ENCODE results near the gene MGP.

MGP gene

DNA sequence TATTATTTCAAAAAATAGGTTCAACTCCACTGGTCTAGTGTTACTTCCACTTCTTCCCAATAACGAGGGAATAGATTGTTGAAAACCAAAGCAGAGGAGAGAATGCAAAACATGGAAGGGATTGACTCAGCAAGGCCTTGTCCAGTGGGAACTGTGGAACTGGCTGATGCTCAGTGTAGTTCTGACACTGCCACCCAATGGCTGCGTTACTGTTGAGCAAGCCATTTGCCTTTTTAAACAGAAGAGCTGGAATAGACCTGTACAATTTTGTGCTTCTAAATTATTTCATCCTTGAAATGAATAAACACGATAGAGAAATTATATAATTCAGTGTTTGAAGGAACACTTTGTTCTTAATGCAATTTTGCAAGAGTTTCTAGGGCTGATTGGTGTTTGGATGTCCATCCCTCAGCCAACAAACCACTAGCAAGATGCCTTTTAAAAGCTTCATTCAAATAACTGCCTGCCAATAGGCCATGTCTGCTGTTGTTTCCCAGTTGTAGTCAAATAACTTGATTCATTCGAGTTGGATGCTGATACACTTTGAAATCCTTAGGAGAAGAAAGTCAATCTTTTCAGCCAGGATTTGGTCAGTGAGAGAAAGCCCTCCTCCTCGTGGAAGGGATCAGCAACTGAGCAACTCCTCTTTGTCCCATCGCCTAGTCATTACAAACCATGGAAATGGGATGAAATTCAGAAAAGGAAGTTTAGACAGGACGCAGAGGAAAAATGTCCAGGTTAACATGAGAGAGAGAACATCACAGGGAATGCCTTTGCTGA, 7.3 kb upstream of the MGP start:
- no peak for DNase-seq (ENCODE audit: low spot score in 2 of 2)
- in situ Hi-C loops (cut with MboI; ENCODE audit: low sequenced_read_pairs) = no loop called here
- H3K27me3 ChIP-seq (ENCODE audit: low read depth) = no peaks in the 10 kb centered on the region
- no peaks in the 10 kb centered on the region for H3K4me1 ChIP-seq
- H3K36me3 ChIP-seq (replicated peaks) = no peaks in the 10 kb centered on the region
- H3K9me3 ChIP-seq = no peaks in the 10 kb centered on the region
- no peak overlapping the region for H3K4me3 ChIP-seq

DNA sequence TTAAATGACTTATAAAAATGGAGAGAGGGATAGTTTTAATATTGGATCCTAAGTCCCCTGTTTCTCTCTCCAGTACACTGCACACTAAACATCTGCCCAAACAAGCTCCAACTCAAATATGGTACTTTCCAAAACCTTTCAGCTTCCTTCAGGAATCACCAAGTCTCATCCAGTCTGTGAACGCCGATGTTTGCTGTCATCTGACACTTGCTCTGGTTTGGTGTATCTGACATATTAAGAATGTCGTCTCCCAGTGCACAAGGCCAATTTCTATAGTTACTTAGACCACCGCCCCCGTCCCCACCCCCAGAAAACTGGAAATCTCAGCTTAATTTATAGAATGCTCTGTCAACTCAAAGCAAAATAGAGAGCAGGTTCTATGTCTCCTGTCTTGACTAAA, 5.0 kb upstream of the MGP start:
- no peaks in the 10 kb centered on the region for H3K27me3 ChIP-seq (ENCODE audit: low read depth)
- H3K9me3 ChIP-seq = no peaks in the 10 kb centered on the region
- DNase-seq (ENCODE audit: low spot score in 2 of 2) = no peak
- no peak overlapping the region for H3K4me3 ChIP-seq
- in situ Hi-C loops (cut with MboI; ENCODE audit: low sequenced_read_pairs) = no loop called here
- H3K4me1 ChIP-seq = no peaks in the 10 kb centered on the region
- no peaks in the 10 kb centered on the region for H3K36me3 ChIP-seq (replicated peaks)

DNA sequence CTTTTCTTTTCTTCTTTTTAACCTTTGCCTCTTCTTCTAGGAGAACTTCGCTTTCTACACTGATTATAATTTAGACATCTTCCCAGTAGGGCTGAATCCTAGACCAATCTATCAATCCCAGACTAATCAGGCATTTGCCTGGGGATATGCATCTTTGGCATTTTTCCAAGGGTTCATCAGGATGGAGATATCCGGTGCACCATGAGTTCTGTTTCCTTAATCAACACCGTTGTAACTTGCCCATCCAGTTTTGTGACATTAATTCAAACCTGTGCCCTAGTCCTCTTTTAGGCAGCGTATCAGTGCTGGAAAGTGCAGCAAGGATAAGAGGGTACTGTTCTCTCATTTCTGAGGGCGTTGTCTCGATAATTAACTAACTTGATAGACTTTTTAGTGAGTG, 617 bp upstream of the MGP start:
- H3K4me1 ChIP-seq = no peaks in the 10 kb centered on the region
- no peak for DNase-seq (ENCODE audit: low spot score in 2 of 2)
- H3K27me3 ChIP-seq (ENCODE audit: low read depth) = no peaks in the 10 kb centered on the region
- H3K36me3 ChIP-seq (replicated peaks) = no peaks in the 10 kb centered on the region
- H3K4me3 ChIP-seq = no peak overlapping the region
- in situ Hi-C loops (cut with MboI; ENCODE audit: low sequenced_read_pairs) = no loop called here
- no peaks in the 10 kb centered on the region for H3K9me3 ChIP-seq

DNA sequence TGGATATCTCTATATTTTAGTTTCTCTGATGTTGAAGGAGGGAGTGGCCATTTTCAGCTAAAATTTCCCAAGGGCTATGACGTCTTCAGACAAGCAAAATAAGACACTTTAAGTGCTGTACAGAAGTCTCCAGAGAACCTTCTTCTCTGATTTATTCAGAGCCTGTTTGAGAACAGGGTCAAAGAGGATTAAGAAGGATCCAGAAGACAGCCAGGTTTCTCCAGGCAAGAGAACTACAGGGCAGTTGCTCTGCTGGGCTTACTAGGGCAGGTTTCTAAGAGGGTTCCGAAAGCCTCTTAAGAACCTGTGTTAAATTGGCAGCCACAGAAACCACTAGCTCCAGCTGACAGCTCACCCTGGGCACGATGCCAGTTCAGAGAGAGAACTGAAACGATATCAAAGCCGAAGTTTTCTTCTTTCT, 1.2 kb downstream of the MGP start:
- no peak for DNase-seq (ENCODE audit: low spot score in 2 of 2)
- H3K36me3 ChIP-seq (replicated peaks) = no peaks in the 10 kb centered on the region
- no peak overlapping the region for H3K4me3 ChIP-seq
- no peaks in the 10 kb centered on the region for H3K27me3 ChIP-seq (ENCODE audit: low read depth)
- H3K4me1 ChIP-seq = no peaks in the 10 kb centered on the region
- in situ Hi-C loops (cut with MboI; ENCODE audit: low sequenced_read_pairs) = no loop called here
- H3K9me3 ChIP-seq = no peaks in the 10 kb centered on the region

DNA sequence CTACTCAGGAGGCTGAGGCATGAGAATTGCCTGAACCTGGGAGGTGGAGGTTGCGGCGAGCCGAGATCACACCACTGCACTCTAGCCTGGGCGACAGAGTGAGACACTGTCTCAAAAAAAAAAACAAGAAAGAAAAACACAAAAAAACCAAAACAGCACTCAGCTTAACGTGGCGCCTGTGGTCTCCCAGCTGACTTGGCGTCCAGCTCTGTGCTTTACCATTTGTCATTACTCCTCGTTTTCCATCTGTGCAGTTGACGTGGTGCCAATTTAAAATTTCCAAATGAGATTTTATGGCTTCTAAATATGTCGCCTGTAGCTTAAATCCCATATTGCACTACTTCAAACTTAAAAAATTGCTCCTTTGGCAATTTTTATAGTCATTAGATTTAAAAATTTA, 2.0 kb downstream of the MGP start:
- no peaks in the 10 kb centered on the region for H3K27me3 ChIP-seq (ENCODE audit: low read depth)
- no peaks in the 10 kb centered on the region for H3K9me3 ChIP-seq
- in situ Hi-C loops (cut with MboI; ENCODE audit: low sequenced_read_pairs) = no loop called here
- DNase-seq (ENCODE audit: low spot score in 2 of 2) = no peak
- H3K4me1 ChIP-seq = no peaks in the 10 kb centered on the region
- no peak overlapping the region for H3K4me3 ChIP-seq
- H3K36me3 ChIP-seq (replicated peaks) = no peaks in the 10 kb centered on the region

DNA sequence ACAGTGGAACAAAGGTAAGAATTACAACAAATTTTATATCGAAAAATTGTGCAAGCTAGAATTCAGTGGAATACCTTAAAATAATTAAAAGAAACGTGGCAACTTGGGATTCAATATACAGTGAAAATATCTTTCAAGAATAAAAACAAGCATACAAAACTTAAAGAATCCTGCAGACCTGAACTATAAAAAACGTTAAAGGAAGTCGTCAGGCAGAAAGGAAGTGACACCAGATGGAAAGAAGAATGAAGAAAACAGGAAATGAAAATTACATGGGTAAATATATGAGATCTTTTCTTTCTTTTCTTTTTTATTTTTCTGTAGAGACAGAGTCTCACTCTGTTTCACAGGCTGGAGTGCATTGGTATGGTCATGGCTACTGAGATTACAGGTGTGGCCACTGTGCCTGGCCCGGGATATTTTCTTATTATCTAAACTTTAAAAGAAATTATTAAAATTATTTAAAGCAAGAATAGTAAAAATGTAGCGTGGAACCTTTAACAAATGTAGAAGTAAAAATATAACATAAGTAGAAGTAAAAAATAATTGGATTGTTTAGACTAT, 4.7 kb downstream of the MGP start:
- in situ Hi-C loops (cut with MboI; ENCODE audit: low sequenced_read_pairs) = no loop called here
- Histone ChIP-seq H3K4me1 (no peaks in the 10 kb centered on the region), H3K9me3 (no peaks in the 10 kb centered on the region), H3K27me3 (ENCODE audit: low read depth) (no peaks in the 10 kb centered on the region), H3K36me3 (replicated peaks) (no peaks in the 10 kb centered on the region), H3K4me3 (no peak overlapping the region)
- DNase-seq (ENCODE audit: low spot score in 2 of 2) = no peak

DNA sequence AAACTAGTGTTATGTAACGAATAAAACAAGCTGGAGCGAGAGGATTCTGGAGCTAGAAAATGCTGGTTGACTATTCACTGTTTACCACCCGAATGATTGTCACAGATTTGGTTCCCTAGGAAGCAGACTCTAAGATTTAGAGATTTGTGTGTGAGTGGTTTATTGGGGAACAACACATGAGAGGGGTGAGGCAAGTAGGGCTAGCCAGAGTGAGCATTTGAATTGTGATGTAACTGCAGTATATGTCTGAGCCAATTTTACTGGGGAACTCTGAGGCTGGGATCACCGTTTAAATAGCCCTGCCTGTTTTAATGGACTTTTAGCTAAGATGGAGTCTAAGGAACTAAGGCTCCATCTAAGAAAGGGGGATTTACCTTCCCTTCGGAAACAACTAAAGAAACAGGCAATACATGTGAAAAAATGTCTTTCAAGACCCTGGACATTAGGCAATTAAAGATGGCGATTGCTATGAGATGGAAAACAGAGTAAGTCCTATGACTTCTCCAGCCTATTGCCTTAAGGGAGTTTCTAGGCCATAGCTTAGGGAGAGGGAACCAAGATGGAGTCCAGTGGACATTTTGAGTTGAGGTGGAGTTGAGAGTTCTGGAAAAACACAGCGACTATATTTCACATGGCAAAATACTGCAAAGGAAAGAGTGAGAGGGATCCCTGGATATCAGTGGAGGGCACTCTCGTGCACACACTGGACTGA, 6.3 kb downstream of the MGP start:
- no peak for DNase-seq (ENCODE audit: low spot score in 2 of 2)
- H3K36me3 ChIP-seq (replicated peaks) = no peaks in the 10 kb centered on the region
- no peak overlapping the region for H3K4me3 ChIP-seq
- H3K4me1 ChIP-seq = no peaks in the 10 kb centered on the region
- H3K27me3 ChIP-seq (ENCODE audit: low read depth) = no peaks in the 10 kb centered on the region
- in situ Hi-C loops (cut with MboI; ENCODE audit: low sequenced_read_pairs) = no loop called here
- H3K9me3 ChIP-seq = no peaks in the 10 kb centered on the region

DNA sequence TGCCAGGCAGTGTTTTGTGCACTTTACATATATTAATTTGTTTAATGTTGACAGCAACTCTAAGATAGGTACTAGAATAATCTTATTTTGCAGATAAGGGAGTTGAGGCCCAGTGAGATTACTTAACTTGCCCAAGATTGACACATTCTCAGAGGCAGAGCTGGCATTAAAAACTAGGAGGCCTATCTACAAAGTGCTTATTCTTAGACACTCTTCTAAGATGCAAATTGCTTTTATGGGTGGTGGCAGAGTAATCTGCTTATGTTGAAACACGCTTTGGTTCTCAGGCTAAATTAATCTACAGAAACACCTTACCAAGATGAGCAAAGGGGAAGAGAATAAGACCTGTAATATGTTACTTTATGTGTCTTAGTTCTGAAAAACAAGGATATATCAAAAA, 7.2 kb downstream of the MGP start:
- no peaks in the 10 kb centered on the region for H3K36me3 ChIP-seq (replicated peaks)
- no peak for DNase-seq (ENCODE audit: low spot score in 2 of 2)
- H3K4me3 ChIP-seq = no peak overlapping the region
- no peaks in the 10 kb centered on the region for H3K27me3 ChIP-seq (ENCODE audit: low read depth)
- no peaks in the 10 kb centered on the region for H3K9me3 ChIP-seq
- in situ Hi-C loops (cut with MboI; ENCODE audit: low sequenced_read_pairs) = no loop called here
- H3K4me1 ChIP-seq = no peaks in the 10 kb centered on the region

DNA sequence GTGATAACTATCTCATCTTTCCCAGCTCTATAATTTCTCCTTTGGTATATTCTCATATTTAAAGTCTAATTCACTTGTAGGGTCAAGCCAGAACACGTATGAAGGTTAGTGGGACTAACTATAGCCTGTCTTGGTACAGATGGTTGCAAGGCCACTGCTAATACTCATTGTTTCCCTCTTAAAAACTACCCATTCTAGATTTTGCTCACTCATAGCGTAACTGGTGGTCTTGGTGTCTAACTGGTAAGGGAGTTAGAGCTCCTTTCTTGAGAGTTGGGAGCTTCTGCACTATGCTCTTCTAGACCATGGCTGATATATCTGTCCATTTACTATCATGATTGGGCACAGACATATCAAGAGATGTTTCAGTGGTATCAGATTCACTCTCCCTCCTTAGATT, 8.8 kb downstream of the MGP start:
- in situ Hi-C loops (cut with MboI; ENCODE audit: low sequenced_read_pairs) = no loop called here
- Histone ChIP-seq H3K36me3 (replicated peaks) (no peaks in the 10 kb centered on the region), H3K4me1 (no peaks in the 10 kb centered on the region), H3K4me3 (no peak overlapping the region), H3K9me3 (no peaks in the 10 kb centered on the region), H3K27me3 (ENCODE audit: low read depth) (no peaks in the 10 kb centered on the region)
- no peak for DNase-seq (ENCODE audit: low spot score in 2 of 2)

DNA sequence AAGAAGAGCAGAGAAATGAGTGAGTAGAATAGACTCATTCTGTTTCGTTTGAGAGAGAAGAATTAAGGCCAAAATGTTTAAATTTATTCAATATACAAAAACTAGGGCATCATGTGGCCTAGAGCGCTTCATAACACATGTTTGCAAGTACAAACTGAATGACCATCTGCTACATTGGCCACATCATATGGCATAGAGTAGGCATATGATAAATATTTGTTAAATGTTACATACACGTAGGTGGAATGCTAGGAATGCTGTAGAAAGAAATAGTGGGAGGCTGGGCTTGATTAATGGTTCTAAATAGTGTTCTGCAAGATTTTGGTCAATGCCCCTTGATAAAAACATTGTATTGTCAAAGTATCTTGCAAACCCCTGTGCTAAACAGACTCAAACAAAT, 10.8 kb downstream of the MGP start:
- H3K27me3 ChIP-seq (ENCODE audit: low read depth) = no peaks in the 10 kb centered on the region
- in situ Hi-C loops (cut with MboI; ENCODE audit: low sequenced_read_pairs) = no loop called here
- no peak overlapping the region for H3K4me3 ChIP-seq
- no peaks in the 10 kb centered on the region for H3K4me1 ChIP-seq
- DNase-seq (ENCODE audit: low spot score in 2 of 2) = no peak
- no peaks in the 10 kb centered on the region for H3K36me3 ChIP-seq (replicated peaks)
- H3K9me3 ChIP-seq = no peaks in the 10 kb centered on the region

DNA sequence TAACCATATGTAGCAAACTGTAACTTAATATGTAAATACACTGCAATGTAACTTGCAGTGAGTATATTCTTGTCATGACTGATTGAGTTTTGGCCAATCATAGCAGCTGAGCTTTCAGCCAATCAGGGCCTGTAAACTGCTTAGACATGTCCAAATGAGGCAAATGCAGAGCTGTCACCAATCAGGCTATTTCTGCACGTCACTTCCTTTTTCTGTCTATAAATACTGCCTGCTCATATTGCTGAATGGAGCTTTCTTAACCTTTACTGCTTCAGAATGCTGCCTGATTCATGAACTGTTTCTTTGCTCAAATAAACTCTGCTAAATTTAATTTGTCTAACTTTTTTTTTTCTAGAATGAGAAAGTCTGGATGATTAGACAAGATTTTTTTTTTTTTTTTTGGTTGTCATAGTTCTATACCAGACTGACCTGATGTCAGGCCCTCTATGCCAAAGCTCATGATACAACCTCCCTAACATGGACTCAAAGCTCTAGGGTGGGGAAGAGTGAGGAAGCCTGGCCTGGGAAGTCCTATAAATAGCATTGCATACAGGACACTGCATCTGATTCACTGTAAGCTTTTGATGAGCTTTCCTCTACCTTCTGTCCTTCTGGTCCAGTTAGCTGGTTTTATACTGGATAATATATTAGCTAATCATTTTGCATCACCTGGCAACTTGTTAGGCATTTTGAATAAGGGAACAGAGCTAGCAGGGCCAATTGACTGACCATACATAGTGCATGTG, 12.0 kb downstream of the MGP start:
- no peaks in the 10 kb centered on the region for H3K9me3 ChIP-seq
- in situ Hi-C loops (cut with MboI; ENCODE audit: low sequenced_read_pairs) = no loop called here

DNA sequence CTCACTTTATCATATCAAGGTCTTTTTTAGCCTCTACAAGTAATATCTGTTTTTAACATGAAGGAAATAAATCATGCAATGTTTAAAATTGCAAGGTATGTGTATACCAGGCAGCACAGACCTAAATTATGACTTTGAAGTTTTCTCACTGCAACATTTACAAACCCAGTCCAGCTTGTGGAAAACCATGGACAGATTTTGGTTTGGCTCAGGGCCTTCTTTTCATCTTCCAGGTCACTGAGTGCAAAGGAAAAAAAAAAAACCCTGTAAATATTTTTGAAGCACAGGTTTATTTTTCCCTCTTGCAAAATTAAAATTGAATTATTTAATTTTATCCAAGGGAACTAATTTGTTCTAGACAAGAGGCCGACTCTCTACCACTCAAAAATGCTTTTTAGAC, 13.8 kb downstream of the MGP start:
- H3K4me3 ChIP-seq = no peak overlapping the region
- no peaks in the 10 kb centered on the region for H3K36me3 ChIP-seq (replicated peaks)
- no peaks in the 10 kb centered on the region for H3K4me1 ChIP-seq
- H3K27me3 ChIP-seq (ENCODE audit: low read depth) = no peaks in the 10 kb centered on the region
- in situ Hi-C loops (cut with MboI; ENCODE audit: low sequenced_read_pairs) = no loop called here
- H3K9me3 ChIP-seq = no peaks in the 10 kb centered on the region
- DNase-seq (ENCODE audit: low spot score in 2 of 2) = no peak

More for the DNA sequence above, 12.0 kb downstream of the MGP start:
- no peaks in the 10 kb centered on the region for H3K4me1 ChIP-seq
- no peaks in the 10 kb centered on the region for H3K27me3 ChIP-seq (ENCODE audit: low read depth)
- no peaks in the 10 kb centered on the region for H3K36me3 ChIP-seq (replicated peaks)
- H3K4me3 ChIP-seq = no peak overlapping the region
- no peak for DNase-seq (ENCODE audit: low spot score in 2 of 2)

DNA sequence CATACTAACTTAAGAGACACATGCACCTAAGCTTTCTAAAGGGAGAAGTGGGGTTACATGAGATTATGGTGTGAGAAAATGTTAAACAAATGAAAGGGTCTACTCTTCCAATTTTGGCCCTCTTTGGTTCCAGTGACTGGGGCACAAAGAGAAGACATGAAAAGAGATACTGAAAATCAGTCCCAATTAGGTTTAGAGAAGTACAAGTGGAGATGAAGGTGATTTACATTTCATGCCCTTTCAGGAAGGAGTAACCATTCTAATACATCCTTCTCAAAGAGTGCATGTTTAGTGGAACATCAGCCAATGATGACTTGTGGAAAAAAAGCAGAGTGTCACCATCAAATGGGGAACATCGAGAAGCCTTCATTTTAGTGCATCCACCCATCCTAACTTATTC, 14.4 kb downstream of the MGP start:
- Histone ChIP-seq H3K36me3 (replicated peaks) (no peaks in the 10 kb centered on the region), H3K4me3 (no peak overlapping the region), H3K9me3 (no peaks in the 10 kb centered on the region), H3K4me1 (no peaks in the 10 kb centered on the region), H3K27me3 (ENCODE audit: low read depth) (no peaks in the 10 kb centered on the region)
- no peak for DNase-seq (ENCODE audit: low spot score in 2 of 2)
- in situ Hi-C loops (cut with MboI; ENCODE audit: low sequenced_read_pairs) = no loop called here
